Activated CD8-positive, alpha-beta memory T cell treated with anti-CD3 and anti-CD28 coated beads, Interleukin-2, amount 50 U/mL, for 48 hours (primary cell): Measurements from ENCODE around the gene RAE1.

Source experiments
- DNase-seq: peaks from one replicate; pipeline ENCODE4 v3.0.0-alpha.2; 2020

Gene RAE1

GRCh38 chr20:57401565-57401918 lies 50.5 kb downstream of the RAE1 start:
- no peak for DNase-seq

GRCh38 chr20:57402206-57403125 lies 51.4 kb downstream of the RAE1 start:
- DNase-seq, result no peak

- no peak for DNase-seq
Measured at GRCh38 chr20:57403216-57403615, 52.2 kb downstream of the RAE1 start.

- DNase-seq, result no peak
Measured at GRCh38 chr20:57404006-57404405, 53.0 kb downstream of the RAE1 start.

GRCh38 chr20:57404419-57405072 lies 53.5 kb downstream of the RAE1 start:
- DNase-seq, result no peak

- DNase-seq, result no peak
Measured at GRCh38 chr20:57405236-57406016, 54.4 kb downstream of the RAE1 start.

GRCh38 chr20:57407541-57407956 lies 56.5 kb downstream of the RAE1 start:
- no peak for DNase-seq

- no peak for DNase-seq
Measured at GRCh38 chr20:57408131-57408530, 57.1 kb downstream of the RAE1 start.

- no peak for DNase-seq
Measured at GRCh38 chr20:57408536-57409233, 57.6 kb downstream of the RAE1 start.

GRCh38 chr20:57409316-57409671 lies 58.2 kb downstream of the RAE1 start:
- no peak for DNase-seq

- DNase-seq, result no peak
Measured at GRCh38 chr20:57409672-57410397, 58.8 kb downstream of the RAE1 start.

- DNase-seq, result no peak
Measured at GRCh38 chr20:57410398-57410920, 59.4 kb downstream of the RAE1 start.

- no peak for DNase-seq
Measured at GRCh38 chr20:57410924-57411323, 59.9 kb downstream of the RAE1 start.

GRCh38 chr20:57411406-57412283 lies 60.6 kb downstream of the RAE1 start:
- no peak for DNase-seq

GRCh38 chr20:57412347-57413029 lies 61.4 kb downstream of the RAE1 start:
- no peak for DNase-seq

- DNase-seq, result no peak
Measured at GRCh38 chr20:57413986-57414385, 62.9 kb downstream of the RAE1 start.

- no peak for DNase-seq
Measured at GRCh38 chr20:57414867-57415592, 64.0 kb downstream of the RAE1 start.

GRCh38 chr20:57415771-57416170 lies 64.7 kb downstream of the RAE1 start:
- DNase-seq, result no peak

- DNase-seq, result no peak
Measured at GRCh38 chr20:57416296-57417022, 65.4 kb downstream of the RAE1 start.
